ENCODE data around the gene ATAD3B. TPM values are rescaled to one million over a fixed set of nuclear protein-coding genes. Genes with fewer than 3 reads are reported as not detected.
"Not testable (repeated sequence)": the region's sequence is repeated elsewhere in the genome, so short reads cannot be mapped to it uniquely, and the experiment has no call there.

ATAD3B gene
- total RNA-seq, 1 experiment from 2014 or later, result 68.9 TPM

DNA sequence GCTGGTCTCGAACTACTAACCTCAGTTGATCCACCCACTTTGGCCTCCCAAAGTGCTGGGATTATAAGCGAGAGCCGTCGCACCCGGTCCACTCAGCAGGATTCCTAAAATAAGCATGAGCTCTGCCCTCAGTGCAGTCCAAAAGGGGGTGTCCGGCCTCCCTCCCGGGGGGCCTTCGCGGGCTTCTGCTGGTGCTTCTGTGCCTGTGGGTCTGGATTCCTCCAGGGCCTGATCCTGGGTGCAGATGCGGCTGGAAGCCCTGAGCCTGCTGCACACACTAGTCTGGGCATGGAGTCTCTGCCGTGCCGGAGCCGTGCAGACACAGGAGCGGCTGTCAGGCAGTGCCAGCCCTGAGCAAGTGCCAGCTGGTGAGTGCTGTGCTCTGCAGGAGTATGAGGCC is 45.4 kb downstream of the ATAD3B start:
- peaks cover 11% of the 10 kb centered on the region for H3K36me3 ChIP-seq (ENCODE audit: insufficient read depth, low read length, poor library complexity, severe bottlenecking)
- BruUV-seq (replicated peaks); H3K9me3 ChIP-seq (ENCODE audit: low read depth, low read length, poor library complexity, severe bottlenecking); H3K27me3 ChIP-seq (replicated peaks; ENCODE audit: insufficient read depth, low read depth, low read length, poor library complexity); intact Hi-C loops (cut with micrococcal nuclease; ENCODE audit: unreplicated experiment); DNase-seq (ENCODE audit: low spot score); H3K4me1 ChIP-seq (ENCODE audit: insufficient read depth, low read length, poor library complexity, severe bottlenecking); POLR2A ChIA-PET (ENCODE audit: low non-redundant PET); H3K27ac ChIP-seq (ENCODE audit: low read depth, low read length, poor library complexity, severe bottlenecking); H3K4me3 ChIP-seq (ENCODE audit: low read depth, low read length, poor library complexity, severe bottlenecking); CTCF ChIA-PET: not testable (repeated sequence)

DNA sequence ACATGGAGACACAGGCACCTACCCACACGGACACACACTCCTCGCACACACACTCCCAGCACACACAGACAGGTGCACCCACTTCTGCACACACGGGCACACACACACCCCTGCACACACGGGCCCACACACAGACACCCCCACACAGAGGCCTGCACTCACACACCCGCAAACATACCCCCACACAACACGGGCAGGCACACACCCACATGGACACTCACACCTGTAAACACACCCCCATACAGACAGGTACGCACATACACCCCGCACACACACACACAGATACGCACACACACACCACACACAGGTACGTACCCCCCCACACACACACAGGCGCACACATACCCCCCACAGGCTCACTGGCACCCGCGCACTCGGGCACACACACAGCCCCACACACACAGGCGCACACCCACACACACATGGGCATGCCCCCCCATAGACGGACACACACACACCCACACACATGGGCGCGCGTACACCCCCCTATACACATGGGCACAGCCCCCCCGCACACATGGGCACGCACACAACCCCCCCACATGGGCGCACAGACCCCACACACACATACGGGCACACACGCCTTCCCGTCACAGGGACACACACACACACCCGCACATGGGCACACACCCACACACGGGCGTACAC is 46.5 kb downstream of the ATAD3B start:
- Histone ChIP-seq H3K4me1 (ENCODE audit: insufficient read depth, low read length, poor library complexity, severe bottlenecking) (no peaks in the 10 kb centered on the region), H3K36me3 (ENCODE audit: insufficient read depth, low read length, poor library complexity, severe bottlenecking) (peaks cover 11% of the 10 kb centered on the region), H3K27ac (ENCODE audit: low read depth, low read length, poor library complexity, severe bottlenecking) (no peak overlapping the region), H3K27me3 (replicated peaks; ENCODE audit: insufficient read depth, low read depth, low read length, poor library complexity) (no peaks in the 10 kb centered on the region), H3K9me3 (ENCODE audit: low read depth, low read length, poor library complexity, severe bottlenecking) (no peaks in the 10 kb centered on the region), H3K4me3 (ENCODE audit: low read depth, low read length, poor library complexity, severe bottlenecking) (no peak overlapping the region)
- intact Hi-C loops (cut with micrococcal nuclease; ENCODE audit: unreplicated experiment), result no loop called here
- TF ChIP-seq CTCF (conservative IDR thresholded peaks at IDR 0.05; ENCODE audit: low read depth, low read length) (no peak), EZH2 (IDR thresholded peaks at IDR 0.05; ENCODE audit: borderline replicate concordance, low read depth, low read length, poor library complexity, severe bottlenecking) (no peak)
- BruUV-seq (replicated peaks), result no TSS peak
- DNase-seq (ENCODE audit: low spot score), result no peak
- CTCF ChIA-PET, result no interaction called here
- POLR2A ChIA-PET (ENCODE audit: low non-redundant PET), result no interaction called here

DNA sequence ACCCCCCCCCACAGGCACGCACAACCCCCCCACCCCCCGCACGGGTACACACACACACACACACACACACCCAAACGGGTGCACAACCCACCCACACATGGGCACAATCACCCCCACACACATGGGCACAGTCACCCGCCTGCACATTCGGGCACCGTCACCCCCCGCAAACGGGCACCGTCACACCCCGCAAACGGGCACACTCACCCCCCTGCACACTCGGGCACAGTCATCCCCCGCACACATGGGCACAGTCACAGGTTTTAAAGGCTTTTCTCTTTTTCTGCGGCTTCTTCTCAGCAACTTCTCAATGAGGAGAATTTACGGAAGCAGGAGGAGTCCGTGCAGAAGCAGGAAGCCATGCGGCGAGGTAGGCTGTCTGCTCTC is 47.0 kb downstream of the ATAD3B start:
- H3K27me3 ChIP-seq (replicated peaks; ENCODE audit: insufficient read depth, low read depth, low read length, poor library complexity); H3K4me1 ChIP-seq (ENCODE audit: insufficient read depth, low read length, poor library complexity, severe bottlenecking); H3K27ac ChIP-seq (ENCODE audit: low read depth, low read length, poor library complexity, severe bottlenecking); H3K9me3 ChIP-seq (ENCODE audit: low read depth, low read length, poor library complexity, severe bottlenecking); CTCF ChIA-PET; DNase-seq (ENCODE audit: low spot score); BruUV-seq (replicated peaks); H3K4me3 ChIP-seq (ENCODE audit: low read depth, low read length, poor library complexity, severe bottlenecking); intact Hi-C loops (cut with micrococcal nuclease; ENCODE audit: unreplicated experiment); POLR2A ChIA-PET (ENCODE audit: low non-redundant PET): not testable (repeated sequence)
- peaks cover 11% of the 10 kb centered on the region for H3K36me3 ChIP-seq (ENCODE audit: insufficient read depth, low read length, poor library complexity, severe bottlenecking)

DNA sequence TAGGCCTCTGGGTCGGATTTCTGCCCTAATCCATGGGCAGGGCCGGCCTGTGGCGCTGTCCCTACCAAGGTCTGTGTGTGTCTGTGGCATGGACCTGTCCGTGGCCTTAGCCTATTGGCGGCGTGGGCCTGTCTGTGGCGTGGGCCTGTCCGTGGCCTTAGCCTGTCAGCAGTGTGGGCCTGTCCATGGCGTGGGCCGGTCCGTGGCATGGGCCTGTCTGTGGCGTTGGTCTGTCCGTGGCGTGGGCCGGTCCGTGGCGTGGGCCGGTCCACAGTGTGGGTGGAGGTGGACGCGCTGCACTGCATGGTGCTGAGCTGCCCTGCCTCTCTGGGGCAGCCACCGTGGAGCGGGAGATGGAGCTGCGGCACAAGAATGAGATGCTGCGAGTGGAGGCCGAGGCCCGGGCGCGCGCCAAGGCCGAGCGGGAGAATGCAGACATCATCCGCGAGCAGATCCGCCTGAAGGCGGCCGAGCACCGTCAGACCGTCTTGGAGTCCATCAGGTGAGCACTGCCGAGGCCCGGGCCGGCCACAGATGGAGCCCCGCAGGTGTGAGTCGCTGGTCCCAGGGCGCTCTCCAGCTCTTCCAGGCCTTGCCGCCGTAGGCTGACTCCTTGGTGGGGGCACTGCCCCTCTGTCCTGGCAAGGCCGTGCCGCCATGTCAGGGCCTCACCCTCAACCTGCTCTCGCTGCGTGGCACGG is 48.4 kb downstream of the ATAD3B start:
- H3K4me1 ChIP-seq (ENCODE audit: insufficient read depth, low read length, poor library complexity, severe bottlenecking); DNase-seq (ENCODE audit: low spot score); intact Hi-C loops (cut with micrococcal nuclease; ENCODE audit: unreplicated experiment); BruUV-seq (replicated peaks); POLR2A ChIA-PET (ENCODE audit: low non-redundant PET); H3K27me3 ChIP-seq (replicated peaks; ENCODE audit: insufficient read depth, low read depth, low read length, poor library complexity); H3K9me3 ChIP-seq (ENCODE audit: low read depth, low read length, poor library complexity, severe bottlenecking); H3K4me3 ChIP-seq (ENCODE audit: low read depth, low read length, poor library complexity, severe bottlenecking); H3K27ac ChIP-seq (ENCODE audit: low read depth, low read length, poor library complexity, severe bottlenecking): not testable (repeated sequence)
- CTCF ChIA-PET, result interaction anchor here (0.5 kb wide), 1 partner anchor 615 kb away, joined by 8 read pairs; no protein-coding TSS in a partner anchor
- peaks cover 11% of the 10 kb centered on the region for H3K36me3 ChIP-seq (ENCODE audit: insufficient read depth, low read length, poor library complexity, severe bottlenecking)

All from A673 (cell line).